Measurements from ENCODE around the gene UBE2L6.

UBE2L6 gene

GRCh38 chr11:57567515-57568329 is at the start of gene UBE2L6:
UBE2L6 (minus strand) TSS chr11:57567672; CDS start chr11:57567611, 61 bp downstream.
- H3K27me3 ChIP-seq (ENCODE audit: control insufficient read depth, insufficient read depth, low read length) = no peaks in the 10 kb centered on the region
- H3K9ac ChIP-seq (ENCODE audit: low read depth, low read length) = peak within 1 kb of the TSS; percentile 91
- H3K4me3 ChIP-seq (ENCODE audit: low read depth, low read length) = peak within 1 kb of the TSS; percentile 85
- peaks cover 13% of the 10 kb centered on the region for H3K4me1 ChIP-seq (ENCODE audit: control insufficient read depth, insufficient read depth, low read length)
- H3K36me3 ChIP-seq (ENCODE audit: control insufficient read depth, insufficient read depth, low read length) = no peaks in the 10 kb centered on the region
- no peaks in the 10 kb centered on the region for H3K9me3 ChIP-seq (ENCODE audit: control insufficient read depth, insufficient read depth, low read length)

GRCh38 chr11:57616595-57616994 is 49.1 kb upstream of the UBE2L6 start:
- Histone ChIP-seq H3K9me3 (ENCODE audit: control insufficient read depth, insufficient read depth, low read length) (peaks cover 7% of the 10 kb centered on the region), H3K36me3 (ENCODE audit: control insufficient read depth, insufficient read depth, low read length) (no peaks in the 10 kb centered on the region), H3K4me1 (ENCODE audit: control insufficient read depth, insufficient read depth, low read length) (no peaks in the 10 kb centered on the region), H3K9ac (ENCODE audit: low read depth, low read length) (no peak overlapping the region), H3K4me3 (ENCODE audit: low read depth, low read length) (no peak overlapping the region), H3K27me3 (ENCODE audit: control insufficient read depth, insufficient read depth, low read length) (no peaks in the 10 kb centered on the region)

GRCh38 chr11:57615308-57615707 is 47.8 kb upstream of the UBE2L6 start:
- Histone ChIP-seq H3K4me1 (ENCODE audit: control insufficient read depth, insufficient read depth, low read length) (no peaks in the 10 kb centered on the region), H3K4me3 (ENCODE audit: low read depth, low read length) (no peak overlapping the region), H3K36me3 (ENCODE audit: control insufficient read depth, insufficient read depth, low read length) (no peaks in the 10 kb centered on the region), H3K9me3 (ENCODE audit: control insufficient read depth, insufficient read depth, low read length) (peaks cover 7% of the 10 kb centered on the region), H3K9ac (ENCODE audit: low read depth, low read length) (no peak overlapping the region), H3K27me3 (ENCODE audit: control insufficient read depth, insufficient read depth, low read length) (no peaks in the 10 kb centered on the region)

GRCh38 chr11:57614234-57614772 is 46.8 kb upstream of the UBE2L6 start:
- Histone ChIP-seq H3K9me3 (ENCODE audit: control insufficient read depth, insufficient read depth, low read length) (no peaks in the 10 kb centered on the region), H3K9ac (ENCODE audit: low read depth, low read length) (no peak overlapping the region), H3K4me3 (ENCODE audit: low read depth, low read length) (no peak overlapping the region), H3K4me1 (ENCODE audit: control insufficient read depth, insufficient read depth, low read length) (no peaks in the 10 kb centered on the region), H3K27me3 (ENCODE audit: control insufficient read depth, insufficient read depth, low read length) (no peaks in the 10 kb centered on the region), H3K36me3 (ENCODE audit: control insufficient read depth, insufficient read depth, low read length) (no peaks in the 10 kb centered on the region)

- H3K27me3 ChIP-seq (ENCODE audit: control insufficient read depth, insufficient read depth, low read length) = no peaks in the 10 kb centered on the region
- H3K4me3 ChIP-seq (ENCODE audit: low read depth, low read length) = no peak overlapping the region
- peaks cover 3% of the 10 kb centered on the region for H3K36me3 ChIP-seq (ENCODE audit: control insufficient read depth, insufficient read depth, low read length)
- no peaks in the 10 kb centered on the region for H3K9me3 ChIP-seq (ENCODE audit: control insufficient read depth, insufficient read depth, low read length)
- H3K4me1 ChIP-seq (ENCODE audit: control insufficient read depth, insufficient read depth, low read length) = no peaks in the 10 kb centered on the region
- H3K9ac ChIP-seq (ENCODE audit: low read depth, low read length) = no peak overlapping the region
Measured at GRCh38 chr11:57610170-57610569, 42.7 kb upstream of the UBE2L6 start.

- Histone ChIP-seq H3K9me3 (ENCODE audit: control insufficient read depth, insufficient read depth, low read length) (no peaks in the 10 kb centered on the region), H3K36me3 (ENCODE audit: control insufficient read depth, insufficient read depth, low read length) (peaks cover 9% of the 10 kb centered on the region), H3K4me3 (ENCODE audit: low read depth, low read length) (no peak overlapping the region), H3K4me1 (ENCODE audit: control insufficient read depth, insufficient read depth, low read length) (no peaks in the 10 kb centered on the region), H3K9ac (ENCODE audit: low read depth, low read length) (no peak overlapping the region), H3K27me3 (ENCODE audit: control insufficient read depth, insufficient read depth, low read length) (no peaks in the 10 kb centered on the region)
Measured at GRCh38 chr11:57605028-57605420, 37.6 kb upstream of the UBE2L6 start.

GRCh38 chr11:57604296-57605027 is 37.0 kb upstream of the UBE2L6 start:
- no peaks in the 10 kb centered on the region for H3K27me3 ChIP-seq (ENCODE audit: control insufficient read depth, insufficient read depth, low read length)
- H3K4me3 ChIP-seq (ENCODE audit: low read depth, low read length) = no peak overlapping the region
- H3K4me1 ChIP-seq (ENCODE audit: control insufficient read depth, insufficient read depth, low read length) = peaks cover 2% of the 10 kb centered on the region
- peaks cover 11% of the 10 kb centered on the region for H3K36me3 ChIP-seq (ENCODE audit: control insufficient read depth, insufficient read depth, low read length)
- no peaks in the 10 kb centered on the region for H3K9me3 ChIP-seq (ENCODE audit: control insufficient read depth, insufficient read depth, low read length)
- no peak overlapping the region for H3K9ac ChIP-seq (ENCODE audit: low read depth, low read length)

- H3K9ac ChIP-seq (ENCODE audit: low read depth, low read length) = no peak overlapping the region
- no peaks in the 10 kb centered on the region for H3K9me3 ChIP-seq (ENCODE audit: control insufficient read depth, insufficient read depth, low read length)
- H3K36me3 ChIP-seq (ENCODE audit: control insufficient read depth, insufficient read depth, low read length) = peaks cover 11% of the 10 kb centered on the region
- no peaks in the 10 kb centered on the region for H3K27me3 ChIP-seq (ENCODE audit: control insufficient read depth, insufficient read depth, low read length)
- H3K4me3 ChIP-seq (ENCODE audit: low read depth, low read length) = no peak overlapping the region
- H3K4me1 ChIP-seq (ENCODE audit: control insufficient read depth, insufficient read depth, low read length) = peaks cover 15% of the 10 kb centered on the region
Measured at GRCh38 chr11:57601297-57601696, 33.8 kb upstream of the UBE2L6 start.

GRCh38 chr11:57599381-57599780 is 31.9 kb upstream of the UBE2L6 start:
- Histone ChIP-seq H3K9ac (ENCODE audit: low read depth, low read length) (no peak overlapping the region), H3K9me3 (ENCODE audit: control insufficient read depth, insufficient read depth, low read length) (no peaks in the 10 kb centered on the region), H3K4me1 (ENCODE audit: control insufficient read depth, insufficient read depth, low read length) (peaks cover 15% of the 10 kb centered on the region), H3K36me3 (ENCODE audit: control insufficient read depth, insufficient read depth, low read length) (peaks cover 8% of the 10 kb centered on the region), H3K4me3 (ENCODE audit: low read depth, low read length) (no peak overlapping the region), H3K27me3 (ENCODE audit: control insufficient read depth, insufficient read depth, low read length) (no peaks in the 10 kb centered on the region)

GRCh38 chr11:57598831-57599155 is 31.3 kb upstream of the UBE2L6 start:
- H3K9me3 ChIP-seq (ENCODE audit: control insufficient read depth, insufficient read depth, low read length) = no peaks in the 10 kb centered on the region
- H3K4me1 ChIP-seq (ENCODE audit: control insufficient read depth, insufficient read depth, low read length) = peaks cover 15% of the 10 kb centered on the region
- H3K4me3 ChIP-seq (ENCODE audit: low read depth, low read length) = peak overlapping the region; percentile 58
- H3K27me3 ChIP-seq (ENCODE audit: control insufficient read depth, insufficient read depth, low read length) = no peaks in the 10 kb centered on the region
- H3K36me3 ChIP-seq (ENCODE audit: control insufficient read depth, insufficient read depth, low read length) = peaks cover 8% of the 10 kb centered on the region
- H3K9ac ChIP-seq (ENCODE audit: low read depth, low read length) = peak overlapping the region; percentile 18

GRCh38 chr11:57597916-57598830 is 30.7 kb upstream of the UBE2L6 start:
- Histone ChIP-seq H3K36me3 (ENCODE audit: control insufficient read depth, insufficient read depth, low read length) (peaks cover 8% of the 10 kb centered on the region), H3K9ac (ENCODE audit: low read depth, low read length) (peak overlapping the region; percentile 18), H3K4me3 (ENCODE audit: low read depth, low read length) (peak overlapping the region; percentile 58), H3K9me3 (ENCODE audit: control insufficient read depth, insufficient read depth, low read length) (no peaks in the 10 kb centered on the region), H3K4me1 (ENCODE audit: control insufficient read depth, insufficient read depth, low read length) (peaks cover 15% of the 10 kb centered on the region), H3K27me3 (ENCODE audit: control insufficient read depth, insufficient read depth, low read length) (no peaks in the 10 kb centered on the region)

All from iPS-15b (cell line).